Stimulated activated CD8-positive, alpha-beta memory T cell treated with anti-CD3 and anti-CD28 coated beads, Interleukin-15, amount 100 ng/mL, for 24 hours (primary cell): Measurements from ENCODE around the gene KCNJ15.
"Not testable (repeated sequence)": the region's sequence is repeated elsewhere in the genome, so short reads cannot be mapped to it uniquely, and the experiment has no call there.

Experiments
- DNase-seq: peaks from one replicate; pipeline ENCODE4 v3.0.0-alpha.2; 2020; ENCODE audit warnings: low read depth

KCNJ15 gene

DNA sequence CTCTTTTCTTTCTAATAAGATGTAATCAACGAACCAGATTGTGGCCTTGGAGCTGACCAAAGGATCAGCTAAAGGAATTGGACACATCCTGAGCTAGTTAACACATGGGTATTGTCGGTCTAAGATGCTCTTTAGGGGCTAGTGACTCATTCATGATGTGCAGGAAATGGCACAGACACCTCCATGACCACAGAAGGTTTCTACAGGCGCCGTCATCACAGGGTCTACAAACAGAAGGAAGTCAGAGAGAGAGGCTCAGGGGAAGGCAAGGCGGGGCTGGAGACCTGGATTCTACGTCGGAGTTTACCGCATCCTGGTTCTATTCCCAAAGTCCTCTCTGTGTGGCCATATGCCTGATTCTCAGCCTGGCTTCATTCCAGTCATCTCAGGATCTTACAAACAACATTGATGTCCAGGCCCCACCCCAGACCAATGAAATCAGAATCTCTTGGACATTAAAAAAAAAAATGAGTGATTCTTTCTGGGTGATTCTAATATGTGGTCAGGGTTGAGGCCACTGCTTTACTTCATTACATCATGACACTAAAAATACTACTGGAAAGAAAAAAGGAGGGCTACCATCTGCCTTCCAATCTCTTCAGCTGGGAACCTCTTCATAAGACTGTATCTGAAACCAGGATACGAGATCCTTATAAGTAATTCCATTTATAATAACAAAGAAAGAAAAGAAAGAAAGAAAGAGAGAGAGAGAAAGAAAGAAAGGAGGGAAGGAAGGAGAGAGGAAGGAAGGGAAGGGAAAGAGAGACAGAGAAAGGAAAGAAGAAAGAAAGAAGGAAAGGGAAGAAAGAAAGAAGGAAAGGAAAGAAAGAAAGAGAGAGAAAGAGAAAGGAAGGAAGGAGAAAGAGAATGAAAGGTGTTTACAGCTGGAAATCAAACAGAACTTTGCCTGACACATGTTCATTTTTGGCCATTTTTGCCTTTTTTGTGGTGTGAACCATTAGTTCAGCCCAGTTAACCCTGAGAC lies 11.6 kb upstream of the KCNJ15 start:
- DNase-seq, result peak; percentile 4

DNA sequence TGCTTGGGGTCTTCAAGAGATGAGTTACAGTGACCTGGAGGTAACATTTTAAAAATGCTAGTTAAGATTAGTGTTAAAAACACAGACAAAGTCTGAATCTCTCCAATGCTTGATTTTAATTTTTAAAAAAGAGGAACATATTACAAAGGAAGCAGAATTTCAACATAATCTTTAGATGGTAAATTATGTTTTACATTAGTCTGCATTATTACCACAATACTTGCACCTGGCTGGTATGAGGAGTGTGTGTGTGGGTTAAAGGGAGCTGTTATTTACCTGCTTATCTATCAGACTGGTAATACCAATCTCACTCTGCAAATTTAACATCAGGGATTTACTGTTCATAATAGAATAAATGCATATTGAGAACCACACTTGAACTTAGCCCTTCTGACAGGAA lies 10.3 kb upstream of the KCNJ15 start:
- no peak for DNase-seq

DNA sequence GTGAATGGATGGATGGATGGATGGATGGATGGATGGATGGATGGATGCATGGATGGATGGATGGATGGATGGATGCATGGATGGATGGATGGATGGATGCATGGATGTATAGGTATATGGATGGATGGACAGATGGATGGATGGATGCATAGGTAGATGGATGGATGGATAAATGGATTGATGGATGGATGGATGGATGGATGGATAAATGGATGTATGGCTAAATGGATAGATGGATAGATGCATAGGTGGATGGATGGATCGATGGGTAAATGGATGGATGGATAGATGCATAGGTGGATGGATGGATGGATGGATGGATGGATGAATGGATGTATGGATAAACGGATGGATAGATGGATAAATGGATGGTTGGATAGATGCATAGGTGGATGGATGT lies 9.7 kb upstream of the KCNJ15 start:
- DNase-seq, result not testable (repeated sequence)

DNA sequence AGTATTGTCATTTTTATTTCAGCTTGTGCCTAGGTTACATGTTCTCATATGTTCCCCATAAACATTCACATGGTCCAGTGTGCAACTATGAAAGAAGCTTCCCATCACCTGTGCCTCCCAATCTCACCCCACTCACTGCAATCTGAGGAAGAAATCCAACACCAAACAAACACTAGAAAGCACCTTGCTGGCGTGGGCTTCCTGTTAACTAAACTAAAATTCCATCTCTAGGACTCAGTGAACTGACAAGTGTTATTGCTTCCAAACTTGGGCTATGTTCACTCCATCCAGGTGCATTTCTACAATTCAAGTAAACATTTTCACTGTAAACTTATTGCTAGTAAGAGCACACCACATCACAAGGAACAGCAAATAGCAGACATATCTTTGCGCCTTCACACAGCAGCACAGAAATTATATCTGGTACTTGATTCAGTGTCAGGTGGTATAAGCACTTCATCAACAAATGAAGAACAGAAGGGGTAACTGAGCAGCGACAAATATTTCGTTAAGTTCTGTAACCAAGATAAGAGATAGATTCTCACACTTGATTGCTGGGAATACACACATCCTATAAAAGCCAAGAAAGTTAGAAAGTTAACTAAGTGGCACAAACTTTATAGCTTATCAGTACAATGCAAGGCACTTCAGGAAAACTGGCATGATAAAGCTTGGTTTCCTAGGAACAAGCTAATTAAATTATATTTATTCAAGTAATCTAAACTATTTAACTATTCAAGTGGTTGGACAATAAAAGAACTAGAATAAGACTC lies 8.9 kb upstream of the KCNJ15 start:
- no peak for DNase-seq

DNA sequence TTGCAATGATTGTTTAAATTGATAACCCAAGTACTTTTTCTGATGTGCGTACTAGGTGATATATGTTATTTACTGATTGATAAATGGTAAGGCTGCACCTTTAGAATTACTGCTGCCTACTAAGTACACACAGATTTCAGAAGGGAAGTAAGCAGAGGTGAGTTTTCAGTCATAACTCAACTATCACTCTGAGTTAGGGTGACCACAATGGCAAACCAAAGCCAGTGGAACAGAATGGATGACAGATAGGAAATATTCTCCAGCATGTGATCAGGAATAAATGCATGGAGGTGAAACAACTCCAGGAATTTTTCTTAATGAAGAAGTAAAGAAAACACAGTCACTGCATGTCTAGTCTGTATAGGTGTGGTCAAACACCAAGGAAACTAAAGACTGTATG lies 7.5 kb upstream of the KCNJ15 start:
- DNase-seq, result no peak

DNA sequence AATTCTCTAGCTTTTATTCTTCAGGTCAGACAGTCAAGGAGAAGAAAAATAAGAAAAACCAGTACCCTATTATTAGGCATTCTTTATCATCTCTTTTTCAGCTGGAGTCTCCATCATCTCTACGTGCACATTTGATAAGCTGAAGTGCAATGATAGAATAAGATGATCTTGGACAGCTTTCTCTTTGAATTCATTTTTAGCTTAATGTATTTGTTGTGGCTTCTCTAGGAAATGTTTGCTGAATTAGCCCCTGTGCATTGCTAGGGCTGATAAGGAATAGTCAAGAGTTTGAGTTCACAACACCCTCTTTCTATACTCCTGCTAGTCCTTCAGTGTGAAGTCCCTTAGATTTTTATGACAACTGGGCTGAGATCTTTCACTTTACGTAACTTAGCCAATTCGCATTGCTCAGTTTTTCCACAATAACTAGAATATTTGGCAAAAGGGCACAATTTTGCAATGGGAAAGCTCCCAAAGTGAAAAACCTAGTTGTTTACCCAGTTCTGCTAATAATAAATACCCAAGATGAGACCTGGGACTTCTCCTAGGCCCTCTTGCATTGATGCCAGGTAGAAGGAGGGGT lies 7.0 kb upstream of the KCNJ15 start:
- no peak for DNase-seq

DNA sequence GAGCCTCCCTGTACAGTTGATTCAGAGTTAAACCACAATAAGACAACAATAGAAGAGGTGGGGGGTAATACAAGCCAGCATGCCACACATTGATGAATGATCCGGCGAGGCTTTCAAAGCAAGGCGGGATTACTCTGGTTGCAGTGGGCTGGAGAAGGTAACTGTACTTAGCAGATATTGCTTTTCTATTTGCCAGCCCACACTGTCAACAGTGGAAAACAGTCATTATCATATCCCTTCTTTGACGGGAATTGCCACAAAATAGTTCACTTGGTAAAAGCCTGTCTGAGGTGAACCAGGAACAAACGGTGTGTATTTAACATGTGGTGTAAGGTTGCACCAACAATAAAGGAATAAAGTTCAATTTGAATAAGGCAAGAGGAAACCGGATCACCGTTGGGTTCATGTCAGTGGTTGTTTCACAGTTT lies 5.8 kb upstream of the KCNJ15 start:
- no peak for DNase-seq

DNA sequence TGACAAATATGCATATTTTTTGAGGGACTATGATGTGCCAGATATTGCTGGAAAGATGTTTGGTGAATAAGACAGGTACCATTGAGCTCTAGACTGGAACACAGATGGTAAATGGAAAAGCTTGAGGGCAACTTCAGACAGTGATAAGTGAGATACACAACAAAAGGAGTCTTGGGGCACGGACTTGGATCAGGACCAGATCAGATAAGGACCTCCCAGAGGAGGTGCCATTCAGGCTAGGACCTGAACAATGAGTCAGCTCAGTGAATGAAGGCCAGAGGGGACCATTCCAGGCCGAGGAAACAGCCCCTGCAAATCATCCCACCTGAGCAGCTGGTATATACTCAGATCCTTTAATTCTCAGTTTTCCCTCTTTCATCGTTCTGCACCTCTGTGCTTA lies 1.8 kb upstream of the KCNJ15 start:
- DNase-seq, result no peak

DNA sequence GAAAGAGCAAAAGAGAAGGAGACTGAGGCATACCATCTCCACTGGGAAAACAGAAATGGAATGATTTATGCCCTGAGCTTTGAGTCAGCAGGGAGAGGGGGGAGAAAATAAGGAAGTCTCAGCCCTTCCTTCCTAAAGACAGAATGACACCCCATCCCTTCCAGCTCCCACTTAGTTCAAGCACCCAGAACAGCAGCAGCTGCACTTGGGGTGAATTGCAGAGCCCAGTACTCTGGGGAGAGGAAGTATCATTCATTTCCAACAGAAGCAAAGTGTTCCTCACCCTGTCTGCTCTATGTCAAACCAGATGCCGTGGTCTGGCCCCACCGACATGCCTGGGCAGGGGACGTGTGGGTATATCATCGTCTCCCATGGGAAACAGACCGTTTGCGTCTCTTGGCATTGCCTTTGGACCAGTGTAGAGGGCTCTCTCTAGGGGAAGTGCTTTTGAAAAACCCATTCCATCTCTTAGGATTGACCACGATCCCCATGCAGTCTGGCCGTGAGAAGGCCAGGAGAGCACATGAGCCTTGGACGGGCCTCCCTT lies 1.1 kb upstream of the KCNJ15 start:
- DNase-seq, result no peak

DNA sequence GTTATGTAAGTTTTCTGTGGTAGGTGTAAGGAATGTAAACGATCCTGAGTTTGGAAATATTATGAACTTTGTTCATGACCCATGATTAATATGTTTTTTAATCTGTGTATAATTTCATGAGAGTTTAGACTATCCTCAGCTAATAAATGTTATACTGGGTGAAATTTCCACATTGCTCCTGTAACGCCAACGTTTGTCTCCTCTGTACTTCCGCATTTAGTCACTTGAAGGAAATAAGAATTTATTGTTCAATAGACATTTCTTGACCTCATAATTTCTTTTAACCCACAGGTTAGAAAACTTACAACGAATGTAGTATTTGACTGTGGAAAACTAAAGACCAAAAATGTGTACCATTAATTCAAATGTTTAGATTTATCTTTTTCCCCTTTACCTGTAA lies 876 bp downstream of the KCNJ15 start:
- no peak for DNase-seq

DNA sequence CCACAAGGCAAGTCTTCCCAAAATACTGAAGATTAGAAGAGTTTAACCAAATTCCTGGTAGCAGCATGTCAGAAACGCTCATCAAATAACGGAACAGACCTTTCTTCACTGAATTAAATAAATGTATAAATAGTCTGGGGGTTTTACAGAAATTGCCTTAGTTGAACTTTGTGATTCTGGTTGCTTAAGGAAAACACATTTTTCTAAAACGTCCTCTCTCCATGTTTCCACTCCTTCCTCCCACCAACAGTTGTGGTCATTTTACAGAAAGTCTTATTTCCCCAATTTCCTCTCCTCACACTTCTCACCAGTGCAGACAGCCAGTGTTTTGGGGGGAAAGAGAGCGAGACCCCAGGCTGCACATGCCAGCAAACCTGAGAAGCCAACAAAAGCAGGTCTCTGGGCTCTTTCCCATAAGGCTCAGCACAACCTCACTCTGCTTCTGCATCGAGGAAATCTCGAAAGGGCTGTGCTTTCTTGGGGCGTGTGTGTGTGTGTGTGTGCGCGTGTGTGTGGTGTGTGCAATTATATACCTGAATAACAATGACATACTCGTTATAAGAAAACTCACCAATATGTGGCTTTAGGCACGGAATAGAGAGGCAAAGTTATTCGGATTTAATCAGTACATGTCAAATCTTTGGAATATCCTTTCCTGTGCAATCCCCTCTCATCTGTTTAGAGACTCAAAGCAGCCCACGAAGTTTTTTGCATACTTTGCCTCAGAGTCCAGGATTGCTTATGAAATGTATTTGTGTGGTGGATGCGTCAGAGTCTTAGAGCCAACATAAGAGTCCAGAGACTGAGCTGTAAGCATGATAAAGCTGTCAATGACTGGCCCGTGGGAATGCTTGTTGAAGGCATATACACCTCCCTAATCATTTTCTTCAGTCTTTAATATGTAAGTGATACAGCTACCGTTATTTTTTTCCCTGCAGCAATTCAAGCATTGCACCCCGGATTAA lies 2.0 kb downstream of the KCNJ15 start:
- no peak for DNase-seq

DNA sequence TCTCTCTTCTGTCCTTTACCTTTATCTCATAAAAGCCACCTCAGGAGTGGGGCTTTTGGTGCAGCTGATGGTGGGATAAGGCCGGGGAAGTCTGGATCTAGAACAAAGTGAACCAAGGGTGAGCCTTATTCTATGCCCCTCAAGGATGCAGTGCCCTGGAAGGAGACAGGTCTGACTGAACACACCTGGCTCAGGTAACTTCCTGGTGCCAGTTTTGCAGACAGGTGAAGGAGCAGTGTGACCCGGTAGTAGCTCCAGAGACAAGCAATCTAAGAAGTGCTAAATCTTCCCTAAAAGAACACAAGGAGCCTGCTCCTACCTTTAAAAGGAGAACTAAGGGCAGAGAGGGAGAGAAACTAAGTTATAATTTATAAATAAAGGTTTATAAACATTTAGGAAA lies 2.9 kb downstream of the KCNJ15 start:
- no peak for DNase-seq

DNA sequence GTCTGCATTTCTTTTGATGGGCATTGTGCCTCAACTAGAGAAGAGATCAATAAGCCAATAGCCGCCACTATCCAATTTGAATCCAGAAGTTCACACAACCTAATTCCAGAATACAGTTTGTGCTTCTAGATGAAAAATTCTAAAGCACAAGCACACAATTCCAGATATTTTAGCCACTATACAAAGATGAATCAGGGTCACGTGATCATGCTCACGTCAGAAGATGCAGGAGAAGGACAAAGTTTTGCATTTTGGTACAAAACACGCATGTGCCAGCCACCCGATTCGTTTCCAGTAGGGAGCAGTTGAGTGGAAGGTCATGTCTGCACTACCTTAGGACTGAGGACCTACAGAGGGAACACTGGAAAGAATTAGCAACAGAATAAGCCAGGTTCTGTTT lies 3.6 kb downstream of the KCNJ15 start:
- no peak for DNase-seq

DNA sequence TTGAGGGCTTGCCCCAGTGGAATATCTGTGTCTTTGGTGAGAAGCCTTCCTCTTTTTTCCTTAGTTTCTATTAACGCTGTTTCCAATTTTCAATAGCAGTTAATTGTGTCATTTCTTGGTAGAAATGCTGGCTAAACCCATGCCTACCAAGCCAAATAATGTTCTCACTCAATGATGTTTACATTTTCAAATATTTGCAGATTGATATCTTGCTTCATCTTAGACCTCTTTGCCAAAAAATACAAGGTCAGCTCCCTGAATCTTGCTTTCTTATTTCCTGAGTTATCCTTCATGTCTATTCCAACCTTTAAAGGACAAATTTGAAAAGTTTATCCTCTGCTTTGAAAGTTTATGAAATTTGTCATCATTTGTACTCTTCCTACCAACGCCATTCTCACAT lies 5.1 kb downstream of the KCNJ15 start:
- no peak for DNase-seq

DNA sequence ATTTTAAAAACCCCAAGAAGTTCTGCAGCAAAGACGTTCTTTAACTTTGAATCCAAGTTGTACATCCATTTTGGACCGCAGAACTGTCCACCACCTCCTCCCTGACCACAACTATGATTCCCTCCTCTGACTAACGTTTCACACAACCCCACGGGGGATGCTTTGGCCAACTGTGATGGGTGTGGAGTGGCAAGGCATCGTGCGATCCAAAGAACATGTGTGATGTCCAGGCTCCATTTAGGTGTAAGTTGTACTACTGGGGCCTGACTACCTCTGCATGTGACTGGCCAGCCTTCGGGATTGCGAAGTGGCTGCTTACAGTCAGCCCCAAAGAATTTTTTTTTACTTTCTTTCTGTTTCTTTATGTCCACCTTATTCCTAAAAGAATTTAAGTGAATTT lies 6.7 kb downstream of the KCNJ15 start:
- DNase-seq, result no peak

DNA sequence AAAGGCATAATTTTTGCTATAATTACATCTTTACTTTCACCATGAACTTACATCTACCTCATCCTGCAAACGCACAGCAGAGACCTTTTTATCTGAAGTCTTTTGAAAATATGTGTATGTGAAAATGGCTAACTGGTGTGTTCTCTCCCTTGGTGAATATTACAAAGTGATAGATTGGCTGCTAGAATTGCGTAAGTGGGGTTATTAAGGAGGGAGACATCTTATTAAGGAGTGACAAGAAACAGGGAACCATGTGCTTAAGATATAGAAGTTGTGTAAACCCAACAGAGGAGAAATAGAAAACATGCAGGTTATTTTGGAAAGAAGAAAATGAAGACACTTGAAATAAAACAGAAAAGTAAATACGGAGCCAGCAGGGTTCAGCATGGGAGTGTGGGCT lies 7.8 kb downstream of the KCNJ15 start:
- DNase-seq, result no peak

DNA sequence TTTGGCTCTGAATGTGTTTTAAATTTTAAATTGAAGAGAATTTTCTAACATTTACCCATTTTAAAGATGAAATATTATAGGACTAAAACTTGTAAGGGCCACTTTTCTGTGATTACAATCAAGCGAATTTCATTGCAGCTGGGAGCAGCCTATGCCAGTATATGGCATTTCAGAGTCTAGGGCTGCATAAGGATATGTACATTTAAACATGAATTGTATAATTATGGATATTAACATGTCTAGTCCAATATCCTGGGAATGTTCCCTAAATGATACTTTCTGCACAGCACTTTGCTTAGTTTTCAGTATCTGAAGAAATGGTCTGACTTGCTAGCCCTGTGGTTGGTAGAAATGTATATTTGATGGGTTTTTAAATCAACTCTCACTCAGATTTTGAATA lies 8.4 kb downstream of the KCNJ15 start:
- no peak for DNase-seq

DNA sequence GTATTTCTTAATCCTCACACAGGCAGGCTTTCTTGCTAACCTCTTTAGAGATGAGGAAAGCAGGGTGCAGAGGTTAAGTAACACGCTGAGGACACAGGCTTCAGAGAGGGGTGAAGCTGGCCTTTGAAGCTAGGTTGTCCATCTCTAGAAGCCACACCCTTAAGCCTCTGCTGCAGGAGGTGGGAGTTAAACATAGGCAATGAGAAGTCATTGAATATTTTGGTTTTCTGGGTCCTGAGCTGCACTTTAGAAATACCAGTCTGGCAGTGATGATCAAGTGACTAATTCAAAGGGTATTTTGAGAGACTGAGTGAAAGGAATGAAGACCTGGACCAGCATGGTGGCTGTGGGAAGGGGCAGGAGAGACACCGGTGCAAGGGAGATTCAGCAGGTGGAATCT lies 9.9 kb downstream of the KCNJ15 start:
- no peak for DNase-seq

DNA sequence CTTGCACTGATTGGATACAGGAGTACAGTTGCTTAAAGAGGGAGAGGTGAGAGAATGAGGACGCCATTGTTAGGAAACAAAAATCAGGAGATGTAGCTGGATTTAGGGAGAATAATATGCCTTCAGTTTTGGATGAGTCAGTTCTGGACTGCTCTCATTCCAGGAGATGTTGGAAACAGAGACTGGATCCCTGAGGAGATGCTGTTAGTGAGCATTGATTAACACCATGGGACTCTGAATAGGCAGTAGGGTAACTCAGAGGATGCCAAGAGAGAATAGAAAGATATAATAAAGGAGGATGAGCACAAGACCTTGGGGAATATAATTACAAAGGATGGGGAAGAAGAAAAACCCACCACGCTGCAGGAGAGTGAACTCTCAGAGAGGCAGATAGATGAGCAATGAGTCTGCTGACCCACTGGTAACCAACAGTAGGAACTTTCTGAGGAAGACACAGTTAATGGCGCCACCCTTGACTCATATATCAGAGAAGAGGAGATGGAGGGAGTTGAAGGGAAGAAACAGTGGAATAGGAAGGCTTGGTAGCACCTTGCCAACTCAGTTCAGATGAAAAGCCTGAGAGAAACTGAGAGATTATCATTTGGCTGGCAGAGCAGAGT lies 10.5 kb downstream of the KCNJ15 start:
- DNase-seq, result no peak

DNA sequence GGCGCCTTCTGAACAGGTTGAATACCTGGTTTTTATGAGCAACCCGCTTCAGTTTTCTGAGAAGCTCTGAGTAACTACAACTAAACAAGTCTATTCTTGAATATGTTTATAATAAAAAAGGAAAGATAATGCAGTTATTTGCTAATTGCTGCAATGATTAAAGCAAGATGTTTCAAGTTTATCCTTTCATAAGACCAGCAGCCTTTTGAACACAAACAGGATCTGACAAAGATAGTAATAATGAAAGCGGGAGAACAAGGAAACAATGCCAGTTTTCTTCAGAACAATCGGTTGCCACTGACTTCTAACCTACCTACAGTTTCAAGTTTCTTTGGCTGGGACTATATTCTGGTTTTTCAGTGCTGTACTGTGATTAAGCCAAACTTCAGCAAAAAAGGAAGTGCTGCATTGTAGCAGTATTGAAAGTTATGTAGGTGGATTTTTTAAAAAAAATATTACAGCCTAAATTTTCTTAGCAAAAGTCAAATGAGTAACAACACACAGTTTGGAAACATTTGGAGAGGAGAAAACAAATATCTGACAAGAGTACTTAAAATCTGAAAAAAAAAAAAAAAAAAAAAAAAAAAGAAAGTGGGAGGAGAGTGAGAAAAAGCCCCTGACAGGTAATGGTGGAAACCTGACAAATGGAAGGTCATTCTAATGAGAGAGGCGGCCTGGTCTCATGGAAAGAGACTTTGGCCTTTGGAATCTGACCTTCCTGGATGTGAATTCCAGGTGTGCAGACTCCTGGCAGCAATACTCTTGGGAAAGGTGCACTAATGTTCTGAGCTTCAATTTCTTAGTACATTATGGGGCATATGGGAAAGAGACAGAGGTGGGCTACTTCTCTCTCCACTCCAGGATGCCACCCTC lies 11.4 kb downstream of the KCNJ15 start:
- no peak for DNase-seq
